Activated CD8-positive, alpha-beta memory T cell treated with anti-CD3 and anti-CD28 coated beads for 36 hours (primary cell): Measurements from ENCODE around the gene SP2. TPM values are rescaled to one million over a fixed set of nuclear protein-coding genes. Genes with fewer than 3 reads are reported as not detected.
"Not testable (repeated sequence)": the region's sequence is repeated elsewhere in the genome, so short reads cannot be mapped to it uniquely, and the experiment has no call there.

Experiments used
- CTCF ChIA-PET: fragments of 350-600 bp; sonication (Branson Sonifier 250); formaldehyde crosslinking; loops from one replicate; lab custom pipeline; 2021; ENCODE audit warnings: antibody characterized with exemption; lab: Charles Lee
- POLR2A ChIA-PET: fragments of 350-600 bp; sonication (Branson Sonifier 250); formaldehyde crosslinking; loops from one replicate; lab custom pipeline; 2021; ENCODE audit warnings: antibody characterized with exemption; lab: Charles Lee
- total RNA-seq, 2 experiments: library from RNA; stranded (reverse); gene quantifications; one replicate each; pipeline ENCODE4 v1.2.3, GENCODE V29; 2021

SP2 gene
- total RNA-seq, 2 experiments from 2014 or later = 15.8 to 18.3 TPM

DNA sequence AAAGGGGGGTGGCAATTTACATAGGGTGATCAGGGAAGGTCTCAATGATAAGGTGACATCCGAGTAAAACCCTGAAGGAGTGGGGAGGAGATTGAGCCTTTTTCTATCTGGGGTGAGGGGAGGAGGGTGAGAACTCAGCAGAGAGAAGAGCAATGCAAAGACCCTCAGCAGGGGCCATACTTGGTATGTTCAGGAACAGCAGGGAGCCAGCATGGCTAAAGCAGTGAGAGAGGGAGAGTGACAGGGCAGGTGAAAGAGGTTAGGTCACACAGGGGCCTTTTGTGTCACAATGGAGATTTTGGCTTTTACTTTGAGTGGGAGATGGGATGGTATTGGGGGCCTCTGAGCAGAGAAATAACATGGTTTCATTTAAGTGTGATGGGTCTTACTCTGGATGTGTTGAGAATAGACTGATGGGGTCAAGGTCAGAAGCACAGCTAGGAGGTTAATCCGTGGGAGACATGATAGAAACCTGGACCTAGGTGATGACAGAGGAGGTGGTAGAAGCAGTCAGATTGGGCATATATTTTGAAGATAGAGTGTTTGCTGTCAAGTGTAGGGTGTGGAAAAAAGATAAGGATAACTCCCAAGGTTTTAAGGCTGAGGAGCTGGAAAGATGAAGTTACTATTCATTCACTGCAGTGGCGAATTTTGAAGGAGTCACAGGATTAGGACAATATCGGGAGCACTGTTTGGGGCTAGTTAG lies 6.2 kb downstream of the SP2 start:
- CTCF ChIA-PET = interaction anchor here (0.8 to 1.6 kb wide), 4 partner anchors 11 to 77 kb away, joined by 3 to 5 read pairs (median 4); no protein-coding TSS in a partner anchor
- POLR2A ChIA-PET = interaction anchor here (0.6 kb wide), 1 partner anchor 30 kb away, joined by 3 read pairs; no protein-coding TSS in a partner anchor

DNA sequence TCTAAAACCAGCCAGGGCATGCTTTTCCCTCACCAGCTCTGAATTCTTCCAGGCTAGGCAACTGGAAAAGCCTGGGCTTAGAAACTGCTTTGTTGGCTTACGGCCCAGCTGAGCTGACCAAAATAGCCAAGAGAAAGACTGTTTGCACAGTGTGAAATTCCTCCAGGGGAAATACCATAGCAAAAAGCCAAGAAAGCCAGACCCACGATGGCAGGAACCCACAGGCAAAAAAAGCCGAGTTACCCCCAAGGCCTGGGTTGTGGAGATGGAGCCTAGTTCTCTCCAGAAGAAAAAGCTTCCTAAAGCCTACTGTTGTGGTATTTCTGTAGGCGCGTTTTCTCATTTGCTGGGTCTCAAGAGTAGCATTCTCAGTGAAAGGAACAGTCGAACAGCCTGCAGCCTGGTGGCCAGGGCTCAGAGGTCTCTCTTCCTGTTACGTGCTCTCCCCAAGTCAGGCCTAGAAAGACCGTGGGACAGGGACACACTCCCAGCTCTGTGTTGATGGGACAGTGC lies 9.2 kb downstream of the SP2 start:
- CTCF ChIA-PET = interaction anchor here (0.5 to 0.9 kb wide), 2 partner anchors 62 to 731 kb away, joined by 4 to 6 read pairs; no protein-coding TSS in a partner anchor
- POLR2A ChIA-PET = no interaction called here

DNA sequence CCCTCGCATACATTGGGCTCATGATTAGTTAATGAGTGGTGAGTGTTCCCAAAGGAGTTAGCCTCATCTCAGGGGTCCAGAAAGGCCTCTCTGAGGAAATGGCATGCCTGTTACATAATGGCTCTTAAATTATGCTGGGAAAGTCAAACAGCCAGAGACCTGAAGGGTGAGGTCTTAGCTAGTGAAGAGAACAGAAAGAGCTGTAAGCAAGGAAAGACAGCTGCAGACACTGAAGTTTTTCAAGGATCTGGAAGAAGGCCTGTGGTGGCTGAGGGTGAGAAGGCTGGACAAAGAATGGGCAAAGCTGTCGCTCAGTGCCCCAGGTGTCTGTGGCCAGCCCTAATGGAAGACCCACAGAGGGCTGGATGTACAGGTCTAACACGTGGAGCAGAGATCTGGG lies 10.4 kb downstream of the SP2 start:
- POLR2A ChIA-PET = no interaction called here

DNA sequence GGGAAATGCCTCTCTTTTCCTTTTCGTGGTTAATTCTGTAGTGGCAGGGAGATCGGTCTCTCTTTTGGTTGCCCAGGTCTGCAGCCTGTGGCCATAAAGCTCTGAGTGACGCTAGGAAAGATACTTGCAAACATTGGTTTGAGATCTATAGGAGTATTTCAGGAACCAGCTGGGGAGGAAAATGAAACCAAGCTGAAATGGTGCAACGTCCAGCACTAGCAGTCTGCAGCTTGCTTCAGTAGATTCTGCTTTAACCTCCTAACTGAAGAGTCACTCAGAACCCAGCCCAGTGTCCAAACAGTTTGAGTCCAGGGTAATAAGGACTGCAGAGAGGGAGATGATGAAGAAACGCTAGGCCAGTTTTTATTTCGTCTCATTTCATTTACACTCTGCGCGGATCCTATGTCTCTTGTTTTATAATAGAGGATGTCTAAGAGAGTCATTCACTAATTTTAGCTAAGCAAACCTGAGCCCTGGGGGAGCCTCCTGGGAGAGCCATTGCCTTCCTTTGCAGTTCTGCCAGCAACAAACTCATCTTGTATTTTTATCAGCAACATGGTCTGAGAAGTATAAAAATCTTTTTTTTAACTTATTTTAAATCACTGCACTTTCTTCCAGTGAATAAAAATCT lies 12.0 kb downstream of the SP2 start:
- POLR2A ChIA-PET = no interaction called here
- CTCF ChIA-PET = interaction anchor here (0.7 kb wide), 1 partner anchor 18 kb away, joined by 3 read pairs; no protein-coding TSS in a partner anchor

More for the DNA sequence above, 10.4 kb downstream of the SP2 start:
- CTCF ChIA-PET = no interaction called here

DNA sequence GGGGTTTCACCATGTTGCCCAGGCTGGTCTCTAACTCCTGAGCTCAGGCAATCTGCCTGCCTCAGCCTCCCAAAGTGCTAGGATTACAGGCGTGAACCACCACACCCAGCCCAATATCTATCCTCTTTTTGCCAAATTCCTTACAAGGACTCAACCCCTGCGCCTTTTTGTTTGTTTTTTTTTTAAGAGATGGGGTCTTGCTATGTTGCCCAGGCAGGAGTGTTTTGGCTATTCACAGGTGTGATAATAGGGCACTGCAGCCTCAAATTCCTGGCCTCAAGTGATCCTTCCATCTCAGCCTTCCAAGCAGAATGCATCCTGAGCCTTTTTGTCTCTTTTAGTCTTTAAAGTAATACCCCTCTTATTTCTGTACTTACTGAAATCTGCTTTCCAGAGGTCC lies 17.0 kb downstream of the SP2 start:
- POLR2A ChIA-PET = no interaction called here
- CTCF ChIA-PET = no interaction called here

DNA sequence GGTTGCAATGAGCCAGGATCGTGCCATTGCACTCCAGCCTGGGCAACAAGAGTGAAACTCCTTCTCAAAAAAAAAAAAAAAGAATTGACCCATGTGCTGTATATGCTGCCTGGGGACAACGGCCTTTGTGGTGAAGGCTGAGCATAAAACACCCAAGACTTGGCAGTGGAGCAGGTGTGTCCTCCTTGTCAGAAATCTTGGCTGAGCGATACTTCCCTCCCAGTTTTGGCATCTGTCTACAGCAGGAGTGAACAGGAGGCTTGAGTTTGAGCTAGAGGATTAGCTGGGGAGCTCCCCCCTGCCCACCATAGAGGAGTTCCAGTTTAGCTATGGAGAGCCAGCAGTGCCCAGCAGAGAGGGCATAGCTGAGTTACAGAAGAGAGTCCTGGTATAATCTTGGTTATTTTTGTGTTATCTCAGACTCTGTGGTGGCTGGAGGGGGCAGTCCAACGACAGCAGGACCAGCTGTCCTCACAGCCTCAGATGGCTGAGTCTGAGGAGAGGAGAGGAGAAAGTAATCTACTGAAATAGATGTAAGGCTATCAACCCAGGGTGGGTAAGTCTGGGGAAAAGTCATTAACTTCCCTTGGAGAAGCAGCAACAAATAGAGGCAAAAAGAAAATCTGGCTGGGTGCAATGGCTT lies 18.4 kb downstream of the SP2 start:
- POLR2A ChIA-PET = interaction anchor here (0.6 kb wide), 1 partner anchor 13 kb away, joined by 6 read pairs; no protein-coding TSS in a partner anchor
- CTCF ChIA-PET = interaction anchor here (1.2 kb wide), 1 partner anchor 10 kb away, joined by 3 read pairs; no protein-coding TSS in a partner anchor

DNA sequence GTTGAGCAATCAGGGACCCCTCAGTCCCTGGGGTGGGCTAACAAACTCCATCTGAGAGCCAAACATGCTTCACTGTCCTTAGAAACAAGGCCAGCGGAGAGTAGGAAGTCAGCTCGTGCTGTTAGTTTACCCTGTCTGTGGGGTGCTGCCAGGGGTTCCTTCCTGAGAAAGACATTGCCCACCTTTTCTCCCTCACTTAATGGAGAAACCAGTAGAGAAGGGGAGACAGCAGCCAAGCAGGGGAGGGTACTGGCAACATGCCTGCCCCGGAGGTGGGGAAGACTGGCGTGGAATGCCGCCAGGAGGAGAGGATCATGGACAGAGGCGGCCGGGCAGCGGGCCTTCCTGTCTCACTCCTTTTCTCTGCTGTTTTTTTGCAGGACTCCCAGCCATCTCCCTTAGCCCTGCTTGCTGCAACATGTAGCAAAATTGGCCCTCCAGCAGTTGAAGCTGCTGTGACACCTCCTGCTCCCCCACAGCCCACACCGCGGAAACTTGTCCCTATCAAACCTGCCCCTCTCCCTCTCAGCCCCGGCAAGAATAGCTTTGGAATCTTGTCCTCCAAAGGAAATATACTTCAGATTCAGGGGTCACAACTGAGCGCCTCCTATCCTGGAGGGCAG lies 19.9 kb downstream of the SP2 start:
- ChIA-PET CTCF (no interaction called here), POLR2A (no interaction called here)

DNA sequence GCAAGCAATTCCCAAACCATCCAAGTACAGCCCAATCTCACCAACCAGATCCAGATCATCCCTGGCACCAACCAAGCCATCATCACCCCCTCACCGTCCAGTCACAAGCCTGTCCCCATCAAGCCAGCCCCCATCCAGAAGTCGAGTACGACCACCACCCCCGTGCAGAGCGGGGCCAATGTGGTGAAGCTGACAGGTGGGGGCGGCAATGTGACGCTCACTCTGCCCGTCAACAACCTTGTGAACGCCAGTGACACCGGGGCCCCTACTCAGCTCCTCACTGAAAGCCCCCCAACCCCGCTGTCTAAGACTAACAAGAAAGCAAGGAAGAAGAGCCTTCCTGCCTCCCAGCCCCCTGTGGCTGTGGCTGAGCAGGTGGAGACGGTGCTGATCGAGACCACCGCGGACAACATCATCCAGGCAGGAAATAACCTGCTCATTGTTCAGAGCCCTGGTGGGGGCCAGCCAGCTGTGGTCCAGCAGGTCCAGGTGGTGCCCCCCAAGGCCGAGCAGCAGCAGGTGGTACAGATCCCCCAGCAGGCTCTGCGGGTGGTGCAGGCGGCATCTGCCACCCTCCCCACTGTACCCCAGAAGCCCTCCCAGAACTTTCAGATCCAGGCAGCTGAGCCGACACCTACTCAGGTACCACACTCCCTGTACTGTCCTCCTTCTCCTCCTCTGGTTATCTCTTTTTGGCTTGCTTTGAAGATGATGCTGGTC lies 20.6 kb downstream of the SP2 start:
- ChIA-PET CTCF (no interaction called here), POLR2A (no interaction called here)

DNA sequence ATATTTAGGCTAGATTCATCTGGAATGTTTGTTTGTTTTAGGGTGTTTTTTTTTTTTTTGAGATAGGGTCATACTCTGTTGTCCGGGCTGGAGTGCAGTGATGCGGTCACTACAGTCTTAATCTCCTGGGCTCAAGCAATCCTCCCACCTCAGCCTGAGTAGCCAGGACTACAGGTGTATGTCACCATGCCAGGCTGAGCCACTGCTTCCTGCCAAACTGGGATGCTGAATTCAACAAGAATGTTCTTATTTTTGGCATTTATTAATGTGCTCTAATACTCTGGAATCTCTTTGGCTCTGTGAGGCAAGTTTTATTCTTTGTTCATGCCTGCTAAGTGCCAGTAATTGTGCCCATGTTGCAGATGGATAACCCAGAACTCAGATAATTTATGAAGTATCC lies 21.5 kb downstream of the SP2 start:
- CTCF ChIA-PET = no interaction called here
- POLR2A ChIA-PET = no interaction called here

DNA sequence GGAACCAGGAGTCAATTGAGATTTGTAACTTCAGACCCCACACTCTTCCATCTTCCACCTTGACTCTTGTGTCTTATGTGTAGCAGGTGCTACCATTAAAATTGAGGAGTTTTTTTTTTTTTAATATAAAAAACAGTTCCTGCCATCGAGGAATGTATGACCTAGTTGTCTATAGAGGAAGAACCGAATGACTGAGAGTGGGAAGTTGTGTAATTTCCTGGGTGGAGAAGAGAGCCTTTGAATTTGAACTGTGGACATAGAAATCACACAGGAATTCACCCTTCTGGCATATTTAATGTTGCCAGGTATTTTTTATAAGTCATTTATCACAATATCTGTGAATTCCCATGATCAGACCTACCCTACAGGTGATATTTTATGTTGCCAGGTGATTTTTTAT lies 22.0 kb downstream of the SP2 start:
- ChIA-PET POLR2A (no interaction called here), CTCF (interaction anchor here (0.7 kb wide), 1 partner anchor 19 kb away, joined by 3 read pairs; no protein-coding TSS in a partner anchor)

GRCh38 chr17:47918991-47919390 lies 23.0 kb downstream of the SP2 start:
- CTCF ChIA-PET = interaction anchor here (0.6 to 0.7 kb wide), 3 partner anchors 27 to 404 kb away, joined by 3 to 4 read pairs (median 3); no protein-coding TSS in a partner anchor
- POLR2A ChIA-PET = no interaction called here

DNA sequence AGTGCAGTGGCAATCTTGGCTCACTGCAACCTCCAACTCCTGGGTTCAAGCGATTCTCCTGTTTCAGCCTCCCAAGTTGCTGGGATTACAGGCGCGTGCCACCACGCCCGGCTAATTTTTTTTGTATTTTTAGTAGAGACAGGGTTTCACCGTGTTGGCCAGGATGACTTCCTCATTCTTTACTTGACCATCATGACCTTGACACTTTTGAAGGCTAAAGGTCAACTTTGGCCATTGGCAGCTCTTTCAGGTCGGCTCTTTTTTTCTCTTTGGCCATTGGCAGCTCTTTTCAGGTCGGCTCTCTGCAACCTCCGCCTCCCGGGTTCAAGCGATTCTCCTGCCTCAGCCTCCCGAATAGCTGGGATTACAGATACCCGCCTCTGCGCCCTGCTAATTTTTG lies 23.9 kb downstream of the SP2 start:
- CTCF ChIA-PET = interaction anchor here (0.6 kb wide), 1 partner anchor 405 kb away, joined by 3 read pairs; no protein-coding TSS in a partner anchor
- POLR2A ChIA-PET = not testable (repeated sequence)

DNA sequence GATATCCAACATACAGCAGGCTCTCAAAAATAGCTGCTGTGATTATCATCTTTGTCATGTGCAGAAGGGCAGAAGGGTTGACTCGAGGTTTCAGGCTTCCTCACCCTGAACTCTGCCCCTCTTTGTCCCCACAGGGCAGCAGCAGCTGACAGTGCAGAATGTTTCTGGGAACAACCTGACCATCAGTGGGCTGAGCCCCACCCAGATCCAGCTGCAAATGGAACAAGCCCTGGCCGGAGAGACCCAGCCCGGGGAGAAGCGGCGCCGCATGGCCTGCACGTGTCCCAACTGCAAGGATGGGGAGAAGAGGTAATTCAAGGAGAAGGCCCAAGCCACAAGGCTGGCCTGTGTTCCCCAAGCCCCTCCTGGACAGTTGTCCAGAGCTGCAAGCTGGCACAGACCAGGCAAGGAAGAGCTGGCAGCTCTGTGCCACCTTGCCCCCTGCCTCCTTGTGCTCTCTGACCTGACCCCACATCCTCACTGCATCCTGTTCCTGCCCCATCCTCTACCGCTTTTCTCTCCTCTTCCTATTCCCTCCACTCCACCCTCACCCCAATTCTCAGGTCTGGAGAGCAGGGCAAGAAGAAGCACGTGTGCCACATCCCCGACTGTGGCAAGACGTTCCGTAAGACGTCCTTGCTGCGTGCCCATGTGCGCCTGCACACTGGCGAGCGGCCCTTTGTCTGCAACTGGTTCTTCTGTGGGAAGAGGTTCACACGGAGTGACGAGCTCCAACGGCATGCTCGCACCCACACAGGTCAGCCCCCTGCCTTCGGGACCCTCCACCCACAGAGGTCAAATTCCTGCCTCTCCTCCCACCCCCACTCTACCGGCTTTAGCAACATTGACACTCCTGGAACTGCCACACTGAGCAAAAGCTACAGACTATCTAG lies 29.0 kb downstream of the SP2 start:
- POLR2A ChIA-PET = no interaction called here
- CTCF ChIA-PET = interaction anchor here (1.0 kb wide), 1 partner anchor 11 kb away, joined by 3 read pairs; no protein-coding TSS in a partner anchor

GRCh38 chr17:47925678-47925988 lies 29.6 kb downstream of the SP2 start:
- ChIA-PET POLR2A (no interaction called here), CTCF (interaction anchor here (1.0 kb wide), 1 partner anchor 45 kb away, joined by 4 read pairs; the partner anchor contains the start of gene CDK5RAP3)

GRCh38 chr17:47927821-47928400 lies 31.9 kb downstream of the SP2 start:
- CTCF ChIA-PET = interaction anchor here (0.9 to 1.0 kb wide), 2 partner anchors 10 to 36 kb away, joined by 3 read pairs; no protein-coding TSS in a partner anchor
- POLR2A ChIA-PET = interaction anchor here (0.7 kb wide), 1 partner anchor 14 kb away, joined by 6 read pairs; no protein-coding TSS in a partner anchor

DNA sequence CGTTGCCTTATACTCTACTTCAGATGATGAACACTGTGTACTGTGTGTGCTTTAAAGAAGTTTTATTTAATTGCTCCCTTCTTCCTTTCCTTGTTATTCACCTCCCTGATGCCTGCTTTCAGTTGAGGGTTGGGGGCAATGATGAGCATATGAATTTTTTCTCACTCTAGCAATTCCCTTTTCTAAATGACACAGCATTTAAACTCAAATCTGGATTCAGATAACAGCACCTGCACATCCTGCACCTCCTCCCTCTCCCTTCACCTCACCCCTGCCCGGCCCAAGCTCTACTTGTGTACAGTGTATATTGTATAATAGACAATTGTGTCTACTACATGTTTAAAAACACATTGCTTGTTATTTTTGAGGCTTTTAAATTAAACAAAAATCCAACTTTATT lies 32.4 kb downstream of the SP2 start:
- ChIA-PET CTCF (interaction anchor here (0.9 kb wide), 1 partner anchor 36 kb away, joined by 3 read pairs; no protein-coding TSS in a partner anchor), POLR2A (no interaction called here)
